Ecto neural progenitor cell (in vitro differentiated cells): Measurements from ENCODE around the gene PCYT1A.
A peak's percentile ranks its signal among the peaks of the same experiment; 100 is the strongest.
"Not testable (repeated sequence)": the region's sequence is repeated elsewhere in the genome, so short reads cannot be mapped to it uniquely, and the experiment has no call there.

Experiments used
- DNase-seq: peaks from one replicate; pipeline ENCODE4 v3.0.0-alpha.2; 2018; ENCODE audit warnings: low spot score

The PCYT1A gene

DNA sequence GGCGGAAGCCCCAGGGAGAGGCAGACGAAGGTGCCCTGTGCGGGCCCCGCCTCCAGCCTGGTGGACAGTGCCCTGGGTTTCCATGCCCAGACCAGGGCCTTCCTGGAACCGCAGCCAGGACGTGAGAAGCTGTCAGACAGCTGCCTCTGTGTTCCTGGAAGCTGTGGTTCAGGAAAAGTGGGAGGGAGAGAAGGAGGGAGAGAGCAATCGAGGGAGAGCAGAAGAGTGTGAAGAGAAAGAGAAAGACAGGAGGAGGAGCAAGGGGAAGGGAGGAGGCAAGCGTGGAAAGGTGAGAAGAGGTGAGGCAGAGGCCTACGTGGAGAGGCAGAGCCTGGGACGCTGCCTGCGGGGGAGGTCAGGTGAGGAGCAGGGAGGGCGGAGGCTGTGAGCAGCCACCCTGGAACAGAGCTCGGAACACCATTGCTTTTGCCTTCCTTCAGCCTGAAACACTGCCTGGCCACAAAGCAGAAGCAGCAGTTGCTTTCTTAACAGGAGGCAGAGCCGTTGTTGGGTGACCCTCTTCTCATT, 94.9 kb downstream of the PCYT1A start:
- no peak for DNase-seq

DNA sequence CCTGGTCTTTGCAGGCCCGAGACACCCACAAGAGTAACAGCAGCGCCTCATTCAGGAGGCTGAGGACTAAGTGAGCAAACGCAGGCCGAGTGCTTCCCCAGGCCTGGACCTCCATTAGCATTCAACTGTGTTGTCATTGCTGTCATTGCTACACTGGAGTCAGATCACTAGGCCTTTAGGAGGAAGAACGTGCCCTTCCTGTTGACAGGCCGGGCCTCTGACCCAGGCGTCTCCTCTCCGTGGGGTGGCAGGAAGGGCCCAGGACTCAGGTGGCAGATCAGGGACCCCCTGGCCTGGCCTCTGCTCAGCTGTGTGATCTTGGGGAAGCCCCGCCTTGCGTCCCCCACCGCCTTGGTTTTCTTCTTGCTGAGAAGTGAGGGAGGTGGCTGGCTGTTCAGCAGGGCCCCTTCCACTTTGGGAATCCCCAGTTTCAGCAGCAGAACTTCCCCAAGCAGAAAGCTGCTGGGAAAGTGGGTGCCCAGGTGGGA, 95.4 kb downstream of the PCYT1A start:
- DNase-seq = no peak

GRCh38 chr3:196189566-196190347, 97.8 kb downstream of the PCYT1A start:
- no peak for DNase-seq

GRCh38 chr3:196186651-196187573, 100.6 kb downstream of the PCYT1A start:
- DNase-seq = peak; percentile 84

DNA sequence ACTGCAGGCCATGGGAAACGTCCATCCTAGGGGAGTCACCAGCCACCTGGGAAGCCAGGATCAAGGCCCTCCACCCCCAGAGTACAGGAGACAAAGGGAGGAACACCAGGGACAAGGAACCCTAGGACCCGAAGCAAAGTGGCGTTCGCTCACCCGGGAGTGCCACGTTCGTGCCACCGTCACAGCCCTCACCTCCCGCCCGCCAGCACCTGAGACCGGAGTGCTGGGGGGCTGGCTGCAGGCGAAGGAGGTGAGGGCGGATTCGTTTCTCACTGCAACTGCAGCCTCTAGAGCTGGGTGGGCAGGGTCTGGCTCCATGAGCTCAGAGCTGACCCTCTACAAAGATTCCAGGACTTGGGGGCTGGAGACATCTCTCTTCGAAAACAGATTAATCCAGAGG, 102.6 kb downstream of the PCYT1A start:
- no peak for DNase-seq

GRCh38 chr3:196184169-196184432, 103.4 kb downstream of the PCYT1A start:
- not testable (repeated sequence) for DNase-seq

DNA sequence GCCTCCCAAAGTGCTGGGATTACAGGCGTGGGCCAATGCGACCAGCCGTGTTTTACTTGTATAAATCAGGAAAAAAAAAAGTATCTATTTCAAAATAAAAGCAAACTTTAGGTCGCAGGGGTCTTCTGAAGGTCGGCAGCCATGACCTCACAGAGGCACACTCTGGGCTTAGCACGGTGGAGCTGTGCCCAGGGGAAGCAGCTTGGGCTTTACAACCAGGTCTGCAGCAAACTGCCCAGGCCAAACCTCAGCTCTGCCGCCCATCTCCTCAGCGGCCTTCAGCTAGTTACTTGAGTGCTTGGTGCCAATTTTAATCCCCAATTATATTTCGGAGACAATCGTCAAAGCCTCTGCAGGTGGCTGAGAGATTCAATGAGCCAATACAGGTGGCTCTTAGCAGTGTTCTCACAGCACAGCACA, 106.4 kb downstream of the PCYT1A start:
- no peak for DNase-seq

DNA sequence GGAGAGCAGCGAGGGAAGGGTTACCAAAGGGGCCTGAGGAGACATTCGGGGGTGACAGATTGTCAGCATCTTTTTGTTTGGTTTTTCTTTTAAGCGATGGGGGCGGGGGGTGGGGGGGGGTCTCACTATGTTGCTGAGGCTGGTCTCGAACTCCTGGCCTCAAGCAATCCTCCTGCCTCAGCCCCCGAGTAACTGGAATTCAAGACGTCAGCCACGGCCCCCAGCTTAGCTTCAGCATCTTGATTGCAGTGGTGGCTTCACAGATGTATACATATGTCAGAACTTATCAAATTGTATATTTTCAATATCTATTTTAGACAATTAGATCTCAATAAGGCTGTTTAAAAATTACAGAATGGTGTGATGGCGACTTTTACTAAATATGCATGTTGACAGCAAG, 107.2 kb downstream of the PCYT1A start:
- DNase-seq = no peak
